ENCODE measurements around the gene SYNE1.

The SYNE1 gene

GRCh38 chr6:152233547-152234320, 403.4 kb downstream of the SYNE1 start:
- no peak for DNase-seq (ENCODE audit: low read depth in 2 of 2)

- DNase-seq (ENCODE audit: low read depth in 2 of 2), result no peak
Measured at GRCh38 chr6:152232501-152233151, 404.5 kb downstream of the SYNE1 start.

- DNase-seq (ENCODE audit: low read depth in 2 of 2), result no peak
Measured at GRCh38 chr6:152229330-152229729, 407.8 kb downstream of the SYNE1 start.

DNA sequence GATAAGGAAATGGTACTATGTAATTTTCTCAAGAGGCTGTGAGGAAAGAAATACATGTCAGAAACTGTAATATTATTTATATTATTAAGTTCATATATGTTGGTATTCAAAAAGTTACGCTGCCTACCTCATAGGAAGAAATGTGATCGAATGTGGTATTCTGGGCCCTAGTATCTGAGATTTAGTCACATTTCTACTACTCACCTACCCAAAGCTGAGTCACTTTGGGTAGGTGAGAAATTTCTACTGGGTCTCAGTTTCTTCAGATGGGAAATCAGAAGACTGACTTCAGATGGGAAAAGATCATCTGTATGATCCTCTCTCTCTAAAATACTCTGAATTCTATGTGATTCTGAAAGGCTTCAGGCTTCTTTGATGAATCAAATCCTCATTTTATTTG, 411.0 kb downstream of the SYNE1 start:
- no peak for DNase-seq (ENCODE audit: low read depth in 2 of 2)

GRCh38 chr6:152225241-152225934, 411.8 kb downstream of the SYNE1 start:
- DNase-seq (ENCODE audit: low read depth in 2 of 2), result no peak

- no peak for DNase-seq (ENCODE audit: low read depth in 2 of 2)
Measured at GRCh38 chr6:152223636-152224035, 413.5 kb downstream of the SYNE1 start.

- DNase-seq (ENCODE audit: low read depth in 2 of 2), result no peak
Measured at GRCh38 chr6:152221806-152222628, 415.1 kb downstream of the SYNE1 start.

GRCh38 chr6:152220786-152221185, 416.4 kb downstream of the SYNE1 start:
- no peak for DNase-seq (ENCODE audit: low read depth in 2 of 2)

DNA sequence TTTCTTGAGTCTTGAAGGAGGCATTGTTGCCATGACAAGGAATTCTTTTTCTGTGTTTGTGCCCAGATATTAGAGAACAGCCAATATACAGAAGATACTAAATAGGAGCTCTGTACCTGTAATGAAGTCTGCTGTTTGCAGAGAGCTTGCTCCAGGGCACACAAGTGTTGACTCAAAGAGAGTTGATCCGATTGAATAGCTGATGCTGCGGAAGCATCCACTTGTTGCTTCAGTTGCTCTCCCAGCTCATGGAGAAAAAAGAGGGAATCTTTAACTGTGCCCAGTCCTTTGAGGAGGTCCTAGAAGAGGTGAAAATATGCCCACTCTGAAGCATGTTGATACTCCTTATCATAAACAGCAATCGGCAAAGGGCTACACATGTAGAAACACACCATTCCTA, 418.3 kb downstream of the SYNE1 start:
- DNase-seq (ENCODE audit: low read depth in 2 of 2), result no peak

DNA sequence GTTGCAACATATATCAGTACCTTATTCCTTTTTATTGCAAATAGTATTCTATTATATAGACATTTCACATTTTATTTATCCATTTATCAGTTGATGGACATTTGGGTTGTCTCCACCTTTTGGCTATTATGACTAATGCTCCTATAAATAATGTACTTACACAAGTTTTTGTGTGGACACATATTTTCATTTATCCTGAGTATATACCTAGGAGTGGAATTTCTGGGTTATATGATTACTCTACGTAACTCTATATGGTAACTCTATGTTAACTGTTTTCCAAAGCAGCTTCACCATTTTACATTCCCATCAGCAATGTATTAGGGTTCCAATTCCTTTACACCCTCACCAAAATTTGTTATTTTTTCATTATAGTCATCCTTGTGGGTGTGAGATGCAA, 424.7 kb downstream of the SYNE1 start:
- DNase-seq (ENCODE audit: low read depth in 2 of 2), result no peak

GRCh38 chr6:152209211-152209610, 428.0 kb downstream of the SYNE1 start:
- DNase-seq (ENCODE audit: low read depth in 2 of 2), result no peak

GRCh38 chr6:152207915-152208714, 429.0 kb downstream of the SYNE1 start:
- DNase-seq (ENCODE audit: low read depth in 2 of 2), result no peak

DNA sequence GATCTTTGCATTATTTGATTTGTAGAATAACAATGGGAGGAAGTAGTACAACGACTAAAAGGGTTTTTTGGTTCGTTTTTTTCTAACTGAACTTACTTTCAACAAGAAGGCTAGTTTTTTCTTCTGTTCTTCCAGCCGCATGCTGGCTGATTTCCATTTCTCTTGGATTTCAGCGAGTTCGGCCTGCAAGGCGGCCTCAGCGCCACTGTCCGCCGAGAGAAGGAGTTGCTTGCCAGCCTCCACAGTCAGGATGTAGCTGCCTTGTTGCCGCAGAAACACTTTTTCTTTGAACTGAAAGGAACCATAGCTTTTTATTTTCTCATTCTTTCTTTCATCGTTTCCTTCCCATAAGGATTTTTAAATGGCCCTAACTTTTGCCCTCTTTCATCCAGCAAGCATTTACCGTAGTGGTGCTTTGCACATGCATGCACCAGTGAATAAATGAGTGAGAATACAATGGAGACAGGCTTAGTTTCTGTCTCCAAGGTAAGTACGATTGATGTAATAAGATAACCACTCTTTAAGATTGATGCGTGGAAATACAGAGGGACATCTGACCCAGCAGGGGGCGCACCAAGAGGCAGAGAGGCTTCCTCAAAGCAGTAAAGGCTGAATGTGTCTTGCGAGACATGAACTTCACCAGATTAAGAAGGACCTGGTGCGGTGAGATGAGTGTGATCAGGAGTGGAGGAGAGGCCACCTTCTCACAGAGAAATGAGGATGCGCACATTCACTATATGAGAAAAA, 430.9 kb downstream of the SYNE1 start:
- peak; percentile 34 to 35 for DNase-seq (ENCODE audit: low read depth in 2 of 2)

- DNase-seq (ENCODE audit: low read depth in 2 of 2), result no peak
Measured at GRCh38 chr6:152204591-152204990, 432.6 kb downstream of the SYNE1 start.

GRCh38 chr6:152201120-152201519, 436.0 kb downstream of the SYNE1 start:
- no peak for DNase-seq (ENCODE audit: low read depth in 2 of 2)

GRCh38 chr6:152195896-152196295, 441.3 kb downstream of the SYNE1 start:
- DNase-seq (ENCODE audit: low read depth in 2 of 2), result no peak

GRCh38 chr6:152189736-152190135, 447.4 kb downstream of the SYNE1 start:
- no peak for DNase-seq (ENCODE audit: low read depth in 2 of 2)

- DNase-seq (ENCODE audit: low read depth in 2 of 2), result no peak
Measured at GRCh38 chr6:152188011-152188410, 449.2 kb downstream of the SYNE1 start.

- no peak for DNase-seq (ENCODE audit: low read depth in 2 of 2)
Measured at GRCh38 chr6:152186840-152187239, 450.3 kb downstream of the SYNE1 start.

DNA sequence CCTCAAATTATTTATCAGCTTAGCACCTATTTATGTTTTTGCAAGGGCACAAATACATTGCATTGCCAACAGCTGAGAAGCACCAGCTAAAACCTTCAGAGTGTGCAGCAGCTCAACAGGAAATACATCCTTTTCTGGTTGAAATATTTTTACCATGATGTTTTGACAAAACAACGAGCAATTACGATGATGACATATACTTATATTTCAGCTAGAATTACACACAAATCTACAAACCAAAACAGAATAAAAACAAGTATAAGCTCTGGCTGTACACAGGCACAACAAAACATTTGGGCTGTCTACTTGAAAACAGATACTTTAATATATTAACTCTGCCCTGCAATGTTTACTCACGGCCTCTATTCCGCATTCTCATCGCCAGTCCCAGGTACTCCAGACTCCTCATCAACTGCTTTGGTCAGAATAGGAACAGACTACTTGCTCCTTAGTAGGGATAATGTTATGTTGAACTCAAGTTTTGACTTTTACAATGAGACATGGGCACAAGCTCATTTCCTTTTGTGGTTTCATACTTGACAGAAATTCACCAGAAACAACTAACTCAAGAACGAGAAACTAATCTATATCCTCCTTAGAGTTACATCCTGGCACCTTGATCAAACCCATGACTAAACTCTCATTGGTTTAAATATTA, 452.1 kb downstream of the SYNE1 start:
- no peak for DNase-seq (ENCODE audit: low read depth in 2 of 2)
